Pancreas (tissue), 10 donors: ENCODE measurements around the gene TNNI2. TPM values are rescaled to one million over a fixed set of nuclear protein-coding genes. Genes with fewer than 3 reads are reported as not detected.

ENCODE experiments used
- ATAC-seq, 4 donors: fragments of 200-7000 bp; cut with Tn5 transposase; one replicate each; pipeline versions ENCODE4 v1.8.0 to v1.9.1; 2020; ENCODE audit warnings: mild to moderate bottlenecking in 4 of 4, moderate library complexity in 4 of 4
- DNase-seq, 6 donors: peaks; one replicate each; pipeline ENCODE4 v3.0.0-alpha.2; 2020
- FAIRE-seq: peaks from 2 replicates; lab custom pipeline; 2012; peaks lifted over from hg19 to GRCh38; lab: Jason Lieb, UNC
- H3K27ac ChIP-seq, 4 donors: fragments of 200-600 bp; sonication (generic); 1 replicate in 3 of 4; 2 replicates in 1 of 4; pipeline versions ENCODE4 v1.5.0 to v1.8.0; 2020
- H3K27me3 ChIP-seq, 4 donors: fragments of 200-600 bp; one replicate each; pipeline ENCODE4 v1.8.0; 2021
- H3K36me3 ChIP-seq, 3 donors: fragments of 200-600 bp; sonication (generic) in 1 of 3; one replicate each; pipeline versions ENCODE4 v1.5.0 to v1.8.0; 2020 to 2021
- H3K4me1 ChIP-seq, 3 donors: fragments of 200-600 bp; one replicate each; pipeline ENCODE4 v1.8.0; 2021
- H3K4me3 ChIP-seq, 4 donors: fragments of 200-600 bp; sonication (generic) in 2 of 4; one replicate each; pipeline versions ENCODE4 v1.5.0 to v1.8.0; 2020 to 2021
- H3K9me3 ChIP-seq, 4 donors: fragments of 200-600 bp; one replicate each; pipeline ENCODE4 v1.8.0; 2021
- CTCF ChIP-seq, 4 donors: fragments of 200-600 bp; sonication (generic) in 3 of 4; IDR thresholded peaks; one replicate each; pipeline versions ENCODE4 v1.5.0 to v1.8.0; 2021; ENCODE audit warnings: antibody characterized with exemption in 4 of 4
- WGBS, 2 donors: extraction: QIAGEN DNeasy Blood & Tissue Kit; methylation state at CpG; one replicate each; pipeline ENCODE4 v1.1.7; 2013; 5-methylcytosine and 5-hydroxymethylcytosine counted together
- intact Hi-C, 3 donors: fragments of 100-400 bp; cut with DNase I; formaldehyde crosslinking; loops; one replicate each; pipeline versions ENCODE4 v1.11.1 to v1.14.2; 2022
- polyA plus RNA-seq, 2 donors: library from polyadenylated mRNA; stranded (reverse); fragments of 200-250 nt; gene quantifications; one replicate each; pipeline ENCODE4 v1.2.3, GENCODE V29; 2013
- total RNA-seq, 6 donors: library from RNA; stranded (reverse); fragmentation: NEBNext Ultra II Directional in 4 of 6; extraction: Animal tissue kit (Norgen Biotek cat#: 25700) in 4 of 6; gene quantifications; one replicate each; pipeline versions ENCODE4 v1.2.1 to v1.2.4, GENCODE V29; 2021 to 2023
- donor health status: healthy with polysubstance abuse.
- donor health status: DM: no; HTN: no; CAD: no; lungs with moderate emphysema.
- donor health status: DM: no; HTN: no; CAD: no.
- donor health status: control.
- donor health status: control.
- donor health status: Bipolar disorder and iron deficiency.
- donor health status: DM: yes; HTN: yes; CAD: no.
- donor health status: DM: no; HTN: no; CAD: no.
- donor health status: DM: no; HTN: no; CAD: no.
- donor health status: DM: yes; HTN: yes; CAD: no.

The TNNI2 gene
- total and polyA plus RNA-seq, 8 donors: 2.5 to 57.4 (median 6.6) TPM; not detected in 1

GRCh38 chr11:1864231-1864630 is 25.4 kb downstream of the TNNI2 start:
- no peaks in the 10 kb centered on the region for H3K27me3 ChIP-seq
- FAIRE-seq: no peak
- intact Hi-C loops: no loop called here
- no peaks in the 10 kb centered on the region for H3K36me3 ChIP-seq
- 84 to 88% methylated on average over 15 to 18 of the region's 18 CpGs for WGBS, 2 donors
- no peak for TF ChIP-seq CTCF (IDR thresholded peaks at IDR 0.05)
- H3K9me3 ChIP-seq: no peaks in the 10 kb centered on the region
- peak overlapping the region in 1 of 4 donors; percentile 7 for H3K4me3 ChIP-seq
- peaks cover 8 to 21% (median 12%) of the 10 kb centered on the region in 3 donors for H3K4me1 ChIP-seq
- ATAC-seq: peak in 1 of 4 donors; percentile 3
- H3K27ac ChIP-seq: peak overlapping the region in 1 of 4 donors; percentile 8
- DNase-seq: peak in 3 of 6 donors; percentile 47 to 81 (median 58)

- Histone ChIP-seq H3K27ac (no peak overlapping the region), H3K4me1 (peaks cover 8 to 22% (median 12%) of the 10 kb centered on the region in 3 donors), H3K36me3 (no peaks in the 10 kb centered on the region), H3K27me3 (no peaks in the 10 kb centered on the region), H3K9me3 (no peaks in the 10 kb centered on the region), H3K4me3 (peak overlapping the region in 1 of 4 donors; percentile 7)
- intact Hi-C loops: no loop called here
- no peak for TF ChIP-seq CTCF (IDR thresholded peaks at IDR 0.05)
- WGBS, 2 donors: 87 to 88% methylated on average over 28 to 30 of the region's 30 CpGs
- FAIRE-seq (no peak), DNase-seq (peak in 3 of 6 donors; percentile 65 to 83 (median 66)), ATAC-seq (peak in 1 of 4 donors; percentile 1)
Observed at GRCh38 chr11:1864831-1865665, 26.3 kb downstream of the TNNI2 start.

- intact Hi-C loops: no loop called here
- TF ChIP-seq CTCF (IDR thresholded peaks at IDR 0.05): no peak
- Histone ChIP-seq H3K9me3 (no peaks in the 10 kb centered on the region), H3K4me3 (no peak overlapping the region), H3K27ac (no peak overlapping the region), H3K36me3 (no peaks in the 10 kb centered on the region), H3K4me1 (peaks cover 14 to 33% (median 17%) of the 10 kb centered on the region in 3 donors), H3K27me3 (no peaks in the 10 kb centered on the region)
- WGBS, 2 donors: 89 to 96% methylated on average over 8 of the region's 8 CpGs
- ATAC-seq (no peak), FAIRE-seq (no peak), DNase-seq (peak in 3 of 6 donors; percentile 29 to 69 (median 56))
Observed at GRCh38 chr11:1866226-1866625, 27.4 kb downstream of the TNNI2 start.

GRCh38 chr11:1866776-1867175 is 28.0 kb downstream of the TNNI2 start:
- intact Hi-C loops: no loop called here
- WGBS, 2 donors: 86 to 87% methylated on average over 12 to 15 of the region's 15 CpGs
- ATAC-seq: no peak
- Histone ChIP-seq H3K36me3 (no peaks in the 10 kb centered on the region), H3K9me3 (no peaks in the 10 kb centered on the region), H3K27ac (no peak overlapping the region), H3K4me1 (peaks cover 14 to 33% (median 17%) of the 10 kb centered on the region in 3 donors), H3K4me3 (no peak overlapping the region), H3K27me3 (no peaks in the 10 kb centered on the region)
- no peak for TF ChIP-seq CTCF (IDR thresholded peaks at IDR 0.05)
- no peak for FAIRE-seq
- DNase-seq: peak in 2 of 6 donors; percentile 29 to 67

- Histone ChIP-seq H3K4me3 (no peak overlapping the region), H3K27me3 (no peaks in the 10 kb centered on the region), H3K36me3 (no peaks in the 10 kb centered on the region), H3K9me3 (no peaks in the 10 kb centered on the region), H3K27ac (no peak overlapping the region), H3K4me1 (peaks cover 14 to 33% (median 17%) of the 10 kb centered on the region in 3 donors)
- DNase-seq (peak in 2 of 6 donors; percentile 22 to 50), ATAC-seq (no peak), FAIRE-seq (no peak)
- no peak for TF ChIP-seq CTCF (IDR thresholded peaks at IDR 0.05)
- 60 to 77% methylated on average over 8 of the region's 8 CpGs for WGBS, 2 donors
- intact Hi-C loops: no loop called here
Observed at GRCh38 chr11:1867381-1867780, 28.6 kb downstream of the TNNI2 start.
